PC-9 (cell line): ENCODE results near the gene CCDC51. TPM values are rescaled to one million over a fixed set of nuclear protein-coding genes. Genes with fewer than 3 reads are reported as not detected.

Experiments used
- BruUV-seq: library from RNA; stranded (reverse); fragments of 400-500 nt; replicated peaks from 2 replicates; lab custom pipeline; 2021; lab: Mats Ljungman, UMichigan
- CTCF ChIA-PET: fragments of 300-600 bp; sonication (Branson Sonifier 250); formaldehyde crosslinking; loops from one replicate; lab custom pipeline; 2022; ENCODE audit warnings: antibody characterized with exemption; lab: Charles Lee
- POLR2A ChIA-PET: fragments of 300-600 bp; sonication (Branson Sonifier 250); formaldehyde crosslinking; loops from one replicate; lab custom pipeline; 2022; ENCODE audit warnings: antibody characterized with exemption; ENCODE audit not compliant: unreplicated experiment; lab: Charles Lee
- DNase-seq, 2 experiments: peaks; one replicate each; pipeline versions ENCODE4 v3.0.0 to v3.0.0-alpha.2; 2015 to 2022; ENCODE audit warnings: mixed read lengths in 1 of 2
- H2AFZ ChIP-seq: fragments of 200-600 bp; sonication (generic); 2 replicates; pipeline ENCODE4 v1.8.1; 2017; ENCODE audit warnings: antibody characterized with exemption
- H3F3A ChIP-seq: fragments of 200-600 bp; sonication (generic); 2 replicates; pipeline ENCODE4 v1.8.1; 2017; ENCODE audit warnings: antibody characterized with exemption, mild to moderate bottlenecking, low read depth; ENCODE audit not compliant: insufficient read depth
- H3K27ac ChIP-seq: fragments of 200-600 bp; sonication (generic); 2 replicates; pipeline ENCODE4 v1.6.1; 2016; ENCODE audit warnings: mixed run types
- H3K27me3 ChIP-seq: fragments of 200-600 bp; sonication (generic); 2 replicates; pipeline ENCODE4 v1.6.1; 2016; ENCODE audit warnings: low read depth, mixed run types; ENCODE audit not compliant: insufficient read depth
- H3K36me3 ChIP-seq: fragments of 200-600 bp; sonication (generic); 2 replicates; pipeline ENCODE4 v1.6.1; 2016; ENCODE audit warnings: low read depth, mixed run types
- H3K4me1 ChIP-seq: fragments of 200-600 bp; sonication (generic); replicated peaks from 2 replicates; pipeline ENCODE4 v1.6.1; 2016; ENCODE audit warnings: mixed run types; ENCODE audit not compliant: insufficient read depth
- H3K4me2 ChIP-seq: fragments of 200-600 bp; sonication (generic); 2 replicates; pipeline ENCODE4 v1.6.1; 2017; ENCODE audit warnings: mixed run types
- H3K4me3 ChIP-seq: fragments of 200-600 bp; sonication (generic); 2 replicates; pipeline ENCODE4 v1.6.1; 2016; ENCODE audit warnings: mixed run types
- H3K79me2 ChIP-seq: fragments of 200-600 bp; sonication (generic); 2 replicates; pipeline ENCODE4 v1.6.1; 2017; ENCODE audit warnings: low read depth, mixed run types
- H3K9me2 ChIP-seq: fragments of 200-600 bp; sonication (generic); 2 replicates; pipeline ENCODE4 v1.8.1; 2017; ENCODE audit warnings: mild to moderate bottlenecking; ENCODE audit not compliant: insufficient read depth
- H3K9me3 ChIP-seq: fragments of 200-600 bp; sonication (generic); 2 replicates; pipeline ENCODE4 v1.8.1; 2016; ENCODE audit warnings: low read depth; ENCODE audit not compliant: insufficient read depth
- H4K20me1 ChIP-seq: fragments of 200-600 bp; sonication (generic); 2 replicates; pipeline ENCODE4 v1.8.1; 2017; ENCODE audit not compliant: insufficient read depth
- EZH2 ChIP-seq: fragments of 200-600 bp; sonication (generic); IDR thresholded peaks from 2 replicates; pipeline ENCODE4 v1.8.0; 2017; ENCODE audit warnings: antibody characterized with exemption, low read depth
- intact Hi-C: fragments of 100-400 bp; cut with micrococcal nuclease; formaldehyde crosslinking; loops from one replicate; pipeline ENCODE4 v1.10.0; 2022; ENCODE audit not compliant: unreplicated experiment
- total RNA-seq: library from RNA; stranded (reverse); gene quantifications from 2 replicates; pipeline ENCODE4 v1.2.3, GENCODE V29; 2021
- TF ChIP-seq, protein P1 (sequence below): fragments of 200-600 bp; sonication (generic); conservative IDR thresholded peaks from 2 replicates; pipeline ENCODE4 v1.6.1; 2017; ENCODE audit warnings: mixed run types, antibody characterized with exemption, mild to moderate bottlenecking, moderate library complexity

Gene CCDC51
- total RNA-seq, 1 experiment from 2014 or later: 28.5 TPM

DNA sequence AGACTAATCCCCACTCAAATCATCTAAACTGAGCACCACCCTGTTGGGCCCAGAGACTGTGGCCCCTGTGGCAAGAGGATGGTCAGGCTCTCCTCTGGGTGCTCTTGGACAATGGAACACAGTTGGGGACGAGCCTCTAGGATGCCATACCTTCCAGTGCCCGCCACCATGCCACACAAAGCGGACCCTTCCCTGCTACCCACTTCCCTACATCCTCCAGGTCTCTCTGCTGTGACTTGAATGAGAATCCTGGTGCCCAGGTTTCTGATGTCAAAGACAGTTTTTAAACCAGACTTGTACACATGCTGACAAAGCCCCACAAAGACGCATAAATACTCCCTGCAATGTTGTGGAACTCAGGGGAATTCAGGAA lies 4.7 kb downstream of the CCDC51 start:
- H3K4me3 ChIP-seq: no peak overlapping the region
- peaks cover 45% of the 10 kb centered on the region for H3K4me1 ChIP-seq
- H3K4me2 ChIP-seq: peak overlapping the region; percentile 65; the same call in 1 of the 2 replicates
- H3K9me3 ChIP-seq: no peaks in the 10 kb centered on the region
- no peaks in the 10 kb centered on the region for H3K9me2 ChIP-seq
- H3K27ac ChIP-seq: peak overlapping the region; percentile 86; the same call in 1 of the 2 replicates
- CTCF ChIA-PET: interaction anchor here (0.6 to 2.0 kb wide), 12 partner anchors 9 to 247 kb away, joined by 3 to 126 read pairs (median 6); partner anchors contain the start of gene CDC25A
- no peak for TF ChIP-seq EZH2
- TF ChIP-seq, protein P1, sequence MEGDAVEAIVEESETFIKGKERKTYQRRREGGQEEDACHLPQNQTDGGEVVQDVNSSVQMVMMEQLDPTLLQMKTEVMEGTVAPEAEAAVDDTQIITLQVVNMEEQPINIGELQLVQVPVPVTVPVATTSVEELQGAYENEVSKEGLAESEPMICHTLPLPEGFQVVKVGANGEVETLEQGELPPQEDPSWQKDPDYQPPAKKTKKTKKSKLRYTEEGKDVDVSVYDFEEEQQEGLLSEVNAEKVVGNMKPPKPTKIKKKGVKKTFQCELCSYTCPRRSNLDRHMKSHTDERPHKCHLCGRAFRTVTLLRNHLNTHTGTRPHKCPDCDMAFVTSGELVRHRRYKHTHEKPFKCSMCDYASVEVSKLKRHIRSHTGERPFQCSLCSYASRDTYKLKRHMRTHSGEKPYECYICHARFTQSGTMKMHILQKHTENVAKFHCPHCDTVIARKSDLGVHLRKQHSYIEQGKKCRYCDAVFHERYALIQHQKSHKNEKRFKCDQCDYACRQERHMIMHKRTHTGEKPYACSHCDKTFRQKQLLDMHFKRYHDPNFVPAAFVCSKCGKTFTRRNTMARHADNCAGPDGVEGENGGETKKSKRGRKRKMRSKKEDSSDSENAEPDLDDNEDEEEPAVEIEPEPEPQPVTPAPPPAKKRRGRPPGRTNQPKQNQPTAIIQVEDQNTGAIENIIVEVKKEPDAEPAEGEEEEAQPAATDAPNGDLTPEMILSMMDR: no peak
- no peak for DNase-seq
- intact Hi-C loops: loop anchor here (10.0 kb wide), 1 partner anchor 130 kb away; the partner anchor contains the start of gene NME6
- no peaks in the 10 kb centered on the region for H4K20me1 ChIP-seq
- no peaks in the 10 kb centered on the region for H3K36me3 ChIP-seq
- no TSS peak for BruUV-seq
- H3K79me2 ChIP-seq: peaks cover 40% of the 10 kb centered on the region
- no peak overlapping the region for H2AFZ ChIP-seq
- peaks cover 27% of the 10 kb centered on the region for H3F3A ChIP-seq
- no peaks in the 10 kb centered on the region for H3K27me3 ChIP-seq
- POLR2A ChIA-PET: no interaction called here

GRCh38 chr3:48434591-48435222 lies 5.2 kb downstream of the CCDC51 start:
- no TSS peak for BruUV-seq
- peaks cover 32% of the 10 kb centered on the region for H3F3A ChIP-seq
- H3K9me3 ChIP-seq: no peaks in the 10 kb centered on the region
- H3K27me3 ChIP-seq: no peaks in the 10 kb centered on the region
- no peak overlapping the region for H2AFZ ChIP-seq
- H3K4me3 ChIP-seq: no peak overlapping the region
- no peaks in the 10 kb centered on the region for H4K20me1 ChIP-seq
- intact Hi-C loops: loop anchor here (10.0 kb wide), 1 partner anchor 130 kb away; the partner anchor contains the start of gene NME6
- TF ChIP-seq EZH2: no peak
- TF ChIP-seq, protein P1: no peak
- peak overlapping the region; percentile 65 for H3K4me2 ChIP-seq
- no peaks in the 10 kb centered on the region for H3K9me2 ChIP-seq
- peaks cover 38% of the 10 kb centered on the region for H3K79me2 ChIP-seq
- DNase-seq: no peak
- H3K36me3 ChIP-seq: no peaks in the 10 kb centered on the region
- peak overlapping the region; percentile 86 for H3K27ac ChIP-seq
- ChIA-PET CTCF (interaction anchor here (0.5 to 2.8 kb wide), 4 partner anchors 34 to 479 kb away, joined by 3 to 19 read pairs (median 4); no protein-coding TSS in a partner anchor), POLR2A (interaction anchor here (0.6 to 1.1 kb wide), 3 partner anchors 164 to 401 kb away, joined by 3 to 5 read pairs (median 4); no protein-coding TSS in a partner anchor)
- H3K4me1 ChIP-seq: peaks cover 49% of the 10 kb centered on the region

DNA sequence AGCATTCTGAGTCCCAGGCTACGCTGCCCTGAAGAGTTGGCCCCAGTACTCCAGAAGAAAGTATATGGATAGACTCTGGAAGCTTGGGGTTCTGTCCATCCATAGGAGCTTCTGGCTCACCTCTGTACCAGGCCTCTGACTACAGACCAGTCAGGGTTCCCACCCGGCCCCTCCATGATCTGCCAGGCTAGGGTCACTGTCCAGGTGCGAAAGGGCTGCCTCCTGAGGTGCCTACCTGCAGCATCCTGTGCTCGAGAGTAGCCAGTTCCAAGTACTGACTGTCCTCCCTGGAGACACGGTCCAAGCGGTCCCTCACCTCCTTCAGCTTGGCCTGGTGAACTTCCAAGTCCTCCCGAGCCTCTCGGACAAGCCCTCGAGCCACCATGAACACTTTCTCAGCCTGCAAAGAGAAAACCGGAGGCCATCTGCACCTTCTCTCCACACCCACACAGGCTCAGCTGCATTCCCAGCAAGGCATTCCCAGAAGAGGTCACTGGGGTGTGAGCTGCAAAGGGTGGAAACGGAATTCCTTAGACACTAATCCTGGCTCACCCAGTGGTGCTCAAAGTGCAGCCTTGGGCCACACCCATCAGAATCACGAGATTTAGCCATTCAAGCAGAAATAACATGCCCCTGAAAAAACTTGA lies 6.3 kb downstream of the CCDC51 start:
- ChIA-PET POLR2A (interaction anchor here (0.5 to 1.1 kb wide), 8 partner anchors 11 to 699 kb away, joined by 3 to 5 read pairs (median 4); partner anchors contain the start of gene USP19), CTCF (interaction anchor here (0.6 to 2.8 kb wide), 4 partner anchors 33 to 480 kb away, joined by 3 to 19 read pairs (median 3); no protein-coding TSS in a partner anchor)
- peak overlapping the region; percentile 65 for H3K4me2 ChIP-seq
- H3K27me3 ChIP-seq: no peaks in the 10 kb centered on the region
- no peaks in the 10 kb centered on the region for H3K9me3 ChIP-seq
- TSS peak; percentile 70 for BruUV-seq
- H3F3A ChIP-seq: peaks cover 32% of the 10 kb centered on the region
- H4K20me1 ChIP-seq: no peaks in the 10 kb centered on the region
- no peak for TF ChIP-seq EZH2
- TF ChIP-seq, protein P1: no peak
- intact Hi-C loops: loop anchor here (10.0 kb wide), 1 partner anchor 129 kb away; the partner anchor contains the start of gene NME6
- H3K4me1 ChIP-seq: peaks cover 49% of the 10 kb centered on the region
- H3K27ac ChIP-seq: peak overlapping the region; percentile 86
- no peak overlapping the region for H2AFZ ChIP-seq
- H3K4me3 ChIP-seq: peak overlapping the region; percentile 43; the same call in 1 of the 2 replicates
- DNase-seq: peak; percentile 89 to 90
- no peaks in the 10 kb centered on the region for H3K36me3 ChIP-seq
- H3K79me2 ChIP-seq: peaks cover 27% of the 10 kb centered on the region
- H3K9me2 ChIP-seq: no peaks in the 10 kb centered on the region
